Endothelial cell of umbilical vein (primary cell): ENCODE data around the gene SRSF6. TPM values are rescaled to one million over a fixed set of nuclear protein-coding genes. Genes with fewer than 3 reads are reported as not detected.

Source experiments
- BruUV-seq: library from RNA; stranded (reverse); fragments of 400-500 nt; replicated peaks from 2 replicates; lab custom pipeline; 2021; lab: Mats Ljungman, UMichigan
- CTCF ChIA-PET: fragments of 300-600, 350-600 bp; sonication (Branson Sonifier 250); formaldehyde crosslinking; loops from one replicate; lab custom pipeline; 2021; ENCODE audit warnings: antibody characterized with exemption, inconsistent platforms; lab: Charles Lee
- POLR2A ChIA-PET: fragments of 300-600, 350-600 bp; sonication (Branson Sonifier 250); formaldehyde crosslinking; loops from one replicate; lab custom pipeline; 2021; ENCODE audit warnings: antibody characterized with exemption, inconsistent platforms; lab: Charles Lee
- DNase-seq: peaks from one replicate; pipeline ENCODE4 v3.0.0-alpha.2; 2011; ENCODE audit warnings: low read depth, low spot score
- FAIRE-seq: peaks from 2 replicates; lab custom pipeline; 2011; peaks lifted over from hg19 to GRCh38; lab: Jason Lieb, UNC
- H2AFZ ChIP-seq: 2 replicates; pipeline ENCODE4 v1.6.0; 2012; ENCODE audit warnings: low read depth, low read length, control low read depth, inconsistent platforms
- H3K27ac ChIP-seq: 2 replicates; pipeline ENCODE4 v1.5.1; 2011; ENCODE audit warnings: low read depth, mild to moderate bottlenecking, control low read depth, low read length, moderate library complexity; ENCODE audit not compliant: insufficient read depth
- H3K27me3 ChIP-seq, 2 experiments: 2 replicates each; pipeline versions ENCODE4 v1.6.0 to v1.6.1; 2011; ENCODE audit warnings: low read length in 2 of 2, mixed read lengths in 1 of 2; ENCODE audit not compliant: control insufficient read depth in 2 of 2, insufficient read depth in 2 of 2
- H3K36me3 ChIP-seq, 2 experiments: 2 replicates in 1 of 2; 3 replicates in 1 of 2; pipeline ENCODE4 v1.5.1; 2011; ENCODE audit warnings: low read length in 2 of 2, mild to moderate bottlenecking in 1 of 2, moderate library complexity in 1 of 2; ENCODE audit not compliant: control insufficient read depth in 2 of 2, insufficient read depth in 2 of 2; ENCODE audit errors: extremely low read depth in 1 of 2
- H3K4me1 ChIP-seq: 3 replicates; pipeline ENCODE4 v1.5.1; 2011; ENCODE audit warnings: mild to moderate bottlenecking, low read length; ENCODE audit not compliant: control insufficient read depth, insufficient read depth; ENCODE audit errors: extremely low read depth
- H3K4me2 ChIP-seq: 2 replicates; pipeline ENCODE4 v1.6.1; 2011; ENCODE audit warnings: low read length, control low read depth, mixed read lengths; ENCODE audit not compliant: insufficient read depth
- H3K4me3 ChIP-seq, 3 experiments: fragments of 200-600 bp in 1 of 3; sonication (generic), shearing (Covaris generic) in 1 of 3; replicated peaks in 1 of 3; 2 replicates each; pipeline ENCODE4 v1.5.1; 2011 to 2016; ENCODE audit warnings: control low read depth in 3 of 3, low read length in 3 of 3, mild to moderate bottlenecking in 2 of 3, inconsistent platforms in 1 of 3, low read depth in 1 of 3, moderate library complexity in 1 of 3; ENCODE audit not compliant: insufficient read depth in 1 of 3
- H3K79me2 ChIP-seq: 2 replicates; pipeline ENCODE4 v1.6.0; 2012; ENCODE audit warnings: low read length, inconsistent platforms; ENCODE audit not compliant: control insufficient read depth, insufficient read depth
- H3K9ac ChIP-seq: replicated peaks from 2 replicates; pipeline ENCODE3; 2011; ENCODE audit warnings: low read length, control low read depth; ENCODE audit not compliant: insufficient read depth; ENCODE audit errors: extremely low read depth
- H3K9me1 ChIP-seq: replicated peaks from 3 replicates; pipeline ENCODE4 v1.6.0; 2011; ENCODE audit warnings: mild to moderate bottlenecking, low read length; ENCODE audit not compliant: control insufficient read depth, insufficient read depth; ENCODE audit errors: extremely low read depth
- H3K9me3 ChIP-seq: replicated peaks from 2 replicates; pipeline ENCODE4 v1.5.1; 2012; ENCODE audit warnings: low read length, inconsistent platforms; ENCODE audit not compliant: control insufficient read depth, insufficient read depth
- H4K20me1 ChIP-seq: replicated peaks from 2 replicates; pipeline ENCODE3; 2011; ENCODE audit warnings: mild to moderate bottlenecking, low read length; ENCODE audit not compliant: control insufficient read depth, insufficient read depth; ENCODE audit errors: extremely low read depth
- EZH2 ChIP-seq: IDR thresholded peaks from 2 replicates; pipeline ENCODE4 v1.6.1; 2012; ENCODE audit warnings: borderline replicate concordance, low read depth, mild to moderate bottlenecking, moderate library complexity, low read length, inconsistent platforms; ENCODE audit not compliant: severe bottlenecking
- FOS ChIP-seq: IDR thresholded peaks from 2 replicates; pipeline ENCODE4 v1.6.1; 2011; ENCODE audit warnings: mild to moderate bottlenecking, low read length, moderate library complexity, borderline replicate concordance; ENCODE audit not compliant: insufficient read depth
- GATA2 ChIP-seq: IDR thresholded peaks from 2 replicates; pipeline ENCODE4 v1.7.0; 2011; ENCODE audit warnings: low read depth, mild to moderate bottlenecking, moderate library complexity, mixed read lengths, low read length; ENCODE audit not compliant: insufficient read length, insufficient read depth
- JUN ChIP-seq: IDR thresholded peaks from 2 replicates; pipeline ENCODE4 v1.6.1; 2011; ENCODE audit warnings: borderline replicate concordance, low read depth; ENCODE audit not compliant: insufficient read length, insufficient read depth
- MYC ChIP-seq: IDR thresholded peaks from one replicate; pipeline ENCODE4 v1.6.1; 2011; ENCODE audit warnings: mild to moderate bottlenecking, low read depth, low read length
- POLR2A ChIP-seq: IDR thresholded peaks from 2 replicates; pipeline ENCODE4 v1.6.1; 2012; ENCODE audit warnings: low read depth, mild to moderate bottlenecking, control low read depth, low read length
- POLR2AphosphoS5 ChIP-seq: IDR thresholded peaks from 2 replicates; pipeline ENCODE4 v1.6.1; 2012; ENCODE audit warnings: low read depth, mild to moderate bottlenecking, control low read depth, low read length, moderate library complexity; ENCODE audit not compliant: insufficient read depth
- dilution Hi-C: fragments of 300-500 bp; cut with MboI; formaldehyde crosslinking; loops from one replicate; pipeline ENCODE4 v1.15.0; 2019; ENCODE audit warnings: low sequenced_read_pairs; ENCODE audit not compliant: extremely low pct_ligation_motif_present
- intact Hi-C: fragments of 100-400 bp; cut with micrococcal nuclease; formaldehyde crosslinking; loops from one replicate; pipeline ENCODE4 v1.10.0; 2022
- polyA plus RNA-seq, 4 experiments: library from polyadenylated mRNA; depleted of rRNA in 3 of 4; stranded (reverse) in 3 of 4; unstranded in 1 of 4; fragments of >200 nt; gene quantifications; 2 replicates each; pipeline versions ENCODE4 v1.2.1 to v1.2.3, GENCODE V29; 2011 to 2012; ENCODE audit warnings: missing spikeins in 1 of 4
- total RNA-seq: library from RNA; stranded (reverse); gene quantifications from 2 replicates; pipeline ENCODE4 v1.2.3, GENCODE V29; 2021
- TF ChIP-seq, protein P1 (sequence below): IDR thresholded peaks from 2 replicates; pipeline ENCODE4 v1.6.1; 2011; ENCODE audit not compliant: insufficient read depth, insufficient read length
- TF ChIP-seq, protein P2 (sequence below), 2 donors: IDR thresholded peaks; 1 replicate in 1 of 2; 2 replicates in 1 of 2; pipeline ENCODE4 v1.5.1; 2011; ENCODE audit warnings: low read length in 2 of 2, mild to moderate bottlenecking in 2 of 2, moderate library complexity in 2 of 2, control low read depth in 1 of 2, inconsistent platforms in 1 of 2, low read depth in 1 of 2; ENCODE audit not compliant: insufficient read depth in 1 of 2; ENCODE audit errors: extremely low read depth in 1 of 2

The SRSF6 gene
- total and polyA plus RNA-seq, 2 donors (not counting 3 experiments of a cell fraction or from before 2014, with no cell fraction given) = 61.9 to 157 TPM

DNA sequence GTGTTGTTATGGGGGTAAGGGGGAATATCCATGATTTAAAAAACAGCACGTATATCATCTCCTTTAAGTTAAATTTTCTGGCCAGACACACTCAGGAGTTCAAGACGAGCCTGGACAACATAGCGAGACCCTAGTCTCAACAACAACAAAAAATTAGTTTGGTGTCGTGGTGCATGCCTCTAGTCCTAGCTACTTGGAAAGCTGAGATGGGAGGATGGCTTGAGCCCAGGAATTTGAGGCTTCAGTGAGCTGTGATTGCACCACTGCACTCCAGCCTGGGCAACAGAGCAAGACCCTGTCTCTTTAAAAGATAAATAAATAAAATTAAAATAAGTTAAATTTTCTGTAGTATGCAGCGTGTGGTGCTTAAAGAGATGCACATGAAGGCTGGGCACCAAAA lies 31.5 kb upstream of the SRSF6 start:
- dilution Hi-C loops = no loop called here
- intact Hi-C loops = no loop called here
- no peak overlapping the region for H3K4me2 ChIP-seq
- no TSS peak for BruUV-seq
- TF ChIP-seq POLR2AphosphoS5 (no peak), POLR2A (no peak), EZH2 (no peak), JUN (no peak), FOS (no peak), GATA2 (no peak), MYC (no peak)
- TF ChIP-seq, protein P1, sequence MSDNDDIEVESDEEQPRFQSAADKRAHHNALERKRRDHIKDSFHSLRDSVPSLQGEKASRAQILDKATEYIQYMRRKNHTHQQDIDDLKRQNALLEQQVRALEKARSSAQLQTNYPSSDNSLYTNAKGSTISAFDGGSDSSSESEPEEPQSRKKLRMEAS = no peak
- TF ChIP-seq, protein P2, sequence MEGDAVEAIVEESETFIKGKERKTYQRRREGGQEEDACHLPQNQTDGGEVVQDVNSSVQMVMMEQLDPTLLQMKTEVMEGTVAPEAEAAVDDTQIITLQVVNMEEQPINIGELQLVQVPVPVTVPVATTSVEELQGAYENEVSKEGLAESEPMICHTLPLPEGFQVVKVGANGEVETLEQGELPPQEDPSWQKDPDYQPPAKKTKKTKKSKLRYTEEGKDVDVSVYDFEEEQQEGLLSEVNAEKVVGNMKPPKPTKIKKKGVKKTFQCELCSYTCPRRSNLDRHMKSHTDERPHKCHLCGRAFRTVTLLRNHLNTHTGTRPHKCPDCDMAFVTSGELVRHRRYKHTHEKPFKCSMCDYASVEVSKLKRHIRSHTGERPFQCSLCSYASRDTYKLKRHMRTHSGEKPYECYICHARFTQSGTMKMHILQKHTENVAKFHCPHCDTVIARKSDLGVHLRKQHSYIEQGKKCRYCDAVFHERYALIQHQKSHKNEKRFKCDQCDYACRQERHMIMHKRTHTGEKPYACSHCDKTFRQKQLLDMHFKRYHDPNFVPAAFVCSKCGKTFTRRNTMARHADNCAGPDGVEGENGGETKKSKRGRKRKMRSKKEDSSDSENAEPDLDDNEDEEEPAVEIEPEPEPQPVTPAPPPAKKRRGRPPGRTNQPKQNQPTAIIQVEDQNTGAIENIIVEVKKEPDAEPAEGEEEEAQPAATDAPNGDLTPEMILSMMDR (IDR thresholded peaks at IDR 0.05; ENCODE audit: extremely low read depth in 1 of 2, insufficient read depth in 1 of 2, low read depth in 1 of 2, low read length in 2 of 2) = no peak
- no peak overlapping the region for H2AFZ ChIP-seq
- no peaks in the 10 kb centered on the region for H3K79me2 ChIP-seq
- H3K9me1 ChIP-seq = no peaks in the 10 kb centered on the region
- ChIA-PET POLR2A (no interaction called here), CTCF (no interaction called here)
- no peak overlapping the region for H3K9ac ChIP-seq
- no peak overlapping the region for H3K27ac ChIP-seq
- no peaks in the 10 kb centered on the region for H3K36me3 ChIP-seq
- no peak for FAIRE-seq
- no peaks in the 10 kb centered on the region for H3K9me3 ChIP-seq
- no peaks in the 10 kb centered on the region for H3K27me3 ChIP-seq
- DNase-seq = no peak
- no peaks in the 10 kb centered on the region for H3K4me1 ChIP-seq
- no peaks in the 10 kb centered on the region for H4K20me1 ChIP-seq
- H3K4me3 ChIP-seq = no peak overlapping the region
